ENCODE data around the gene MAGI2. TPM values are rescaled to one million over a fixed set of nuclear protein-coding genes. Genes with fewer than 3 reads are reported as not detected.

The MAGI2 gene
- total and polyA plus RNA-seq, 9 donors: 7.1 to 20.4 (median 18.7) TPM

GRCh38 chr7:78736548-78736947 is 716.9 kb downstream of the MAGI2 start:
- TF ChIP-seq CTCF (IDR thresholded peaks at IDR 0.05) (no peak), EP300 (IDR thresholded peaks at IDR 0.05) (no peak), POLR2A (IDR thresholded peaks at IDR 0.05) (no peak)
- no peaks in the 10 kb centered on the region for H3K4me1 ChIP-seq (ENCODE audit: insufficient read depth)
- intact Hi-C loops (cut with DNase I): no loop called here
- DNase-seq: no peak
- WGBS, 3 donors: 54 to 64% (median 55%) methylated on average over 1 of the region's 1 CpG
- H3K36me3 ChIP-seq: no peaks in the 10 kb centered on the region
- no peaks in the 10 kb centered on the region for H3K27me3 ChIP-seq
- H3K9me3 ChIP-seq: no peaks in the 10 kb centered on the region
- H3K27ac ChIP-seq: no peak overlapping the region
- no peak overlapping the region for H3K4me3 ChIP-seq

DNA sequence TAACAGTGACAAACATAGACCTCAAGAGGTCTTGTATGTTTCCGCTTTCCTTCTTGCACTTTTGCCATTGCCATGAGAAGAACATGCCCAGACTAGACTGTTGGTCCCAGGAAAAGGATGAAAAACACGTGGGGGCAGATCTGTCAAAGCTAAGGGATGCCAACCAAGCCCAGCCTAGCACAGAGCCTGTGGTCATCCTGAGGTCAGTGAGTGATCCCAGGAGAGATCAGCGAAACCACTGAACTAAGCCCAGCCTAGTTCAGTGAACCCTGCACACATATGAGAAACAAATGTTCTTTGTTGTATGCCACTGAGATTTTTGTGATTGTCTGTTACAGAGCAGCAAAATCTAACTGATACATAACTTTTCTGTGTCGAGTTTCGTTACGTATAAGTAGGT is 718.8 kb downstream of the MAGI2 start:
- H3K4me3 ChIP-seq: no peak overlapping the region
- H3K27me3 ChIP-seq: no peaks in the 10 kb centered on the region
- H3K36me3 ChIP-seq: no peaks in the 10 kb centered on the region
- no peaks in the 10 kb centered on the region for H3K9me3 ChIP-seq
- TF ChIP-seq POLR2A (IDR thresholded peaks at IDR 0.05): no peak
- TF ChIP-seq EP300 (IDR thresholded peaks at IDR 0.05): no peak
- no peak for TF ChIP-seq CTCF (IDR thresholded peaks at IDR 0.05)
- H3K4me1 ChIP-seq (ENCODE audit: insufficient read depth): no peaks in the 10 kb centered on the region
- H3K27ac ChIP-seq: no peak overlapping the region
- intact Hi-C loops (cut with DNase I): no loop called here
- DNase-seq: no peak
- WGBS, 3 donors: 88 to 92% (median 90%) methylated on average over 6 of the region's 6 CpGs

GRCh38 chr7:78720066-78720465 is 733.4 kb downstream of the MAGI2 start:
- Histone ChIP-seq H3K4me3 (no peak overlapping the region), H3K36me3 (no peaks in the 10 kb centered on the region), H3K9me3 (no peaks in the 10 kb centered on the region), H3K27me3 (peaks cover 2% of the 10 kb centered on the region), H3K4me1 (ENCODE audit: insufficient read depth) (no peaks in the 10 kb centered on the region), H3K27ac (no peak overlapping the region)
- no peak for TF ChIP-seq CTCF (IDR thresholded peaks at IDR 0.05)
- TF ChIP-seq POLR2A (IDR thresholded peaks at IDR 0.05): no peak
- TF ChIP-seq EP300 (IDR thresholded peaks at IDR 0.05): no peak
- intact Hi-C loops (cut with DNase I): no loop called here
- DNase-seq: no peak

DNA sequence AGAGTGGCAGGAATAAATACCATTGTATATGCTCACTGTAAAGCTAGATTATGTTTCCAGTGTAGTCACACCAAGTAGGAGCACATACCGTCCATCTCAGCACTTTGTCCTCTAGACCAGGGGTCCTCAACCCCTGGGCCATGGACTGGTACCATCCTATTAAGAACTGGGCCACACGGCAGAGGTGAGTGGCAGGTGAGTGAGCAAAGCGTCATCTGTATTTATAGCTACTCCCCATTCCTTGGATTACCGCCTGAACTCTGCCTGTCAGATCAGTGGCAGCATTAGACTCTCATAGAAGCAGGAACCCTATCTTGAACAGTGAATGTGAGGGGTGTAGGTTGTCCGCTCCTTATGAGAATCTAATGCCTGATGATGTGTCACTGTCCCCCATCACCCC is 735.3 kb downstream of the MAGI2 start:
- DNase-seq: no peak
- Histone ChIP-seq H3K9me3 (no peaks in the 10 kb centered on the region), H3K27ac (no peak overlapping the region), H3K27me3 (peaks cover 2% of the 10 kb centered on the region), H3K4me1 (ENCODE audit: insufficient read depth) (no peaks in the 10 kb centered on the region), H3K4me3 (no peak overlapping the region), H3K36me3 (no peaks in the 10 kb centered on the region)
- intact Hi-C loops (cut with DNase I): no loop called here
- TF ChIP-seq CTCF (IDR thresholded peaks at IDR 0.05): no peak
- TF ChIP-seq EP300 (IDR thresholded peaks at IDR 0.05): no peak
- no peak for TF ChIP-seq POLR2A (IDR thresholded peaks at IDR 0.05)
- WGBS, 3 donors: 75 to 96% (median 94%) methylated on average over 5 of the region's 5 CpGs

- no peaks in the 10 kb centered on the region for H3K4me1 ChIP-seq (ENCODE audit: insufficient read depth)
- no peak for TF ChIP-seq POLR2A (IDR thresholded peaks at IDR 0.05)
- no peak for TF ChIP-seq EP300 (IDR thresholded peaks at IDR 0.05)
- no peak for TF ChIP-seq CTCF (IDR thresholded peaks at IDR 0.05)
Observed at GRCh38 chr7:78716876-78717275, 736.6 kb downstream of the MAGI2 start.

More at GRCh38 chr7:78716876-78717275, 736.6 kb downstream of the MAGI2 start:
- intact Hi-C loops (cut with DNase I): no loop called here
- Histone ChIP-seq H3K27ac (no peak overlapping the region), H3K4me3 (no peak overlapping the region), H3K27me3 (peaks cover 1% of the 10 kb centered on the region), H3K36me3 (no peaks in the 10 kb centered on the region), H3K9me3 (no peaks in the 10 kb centered on the region)
- DNase-seq: no peak
- WGBS, 3 donors: 78 to 82% (median 80%) methylated on average over 10 of the region's 10 CpGs

All from ovary (tissue), 9 donors.